ENCODE data around the gene NLGN4X.

DNA sequence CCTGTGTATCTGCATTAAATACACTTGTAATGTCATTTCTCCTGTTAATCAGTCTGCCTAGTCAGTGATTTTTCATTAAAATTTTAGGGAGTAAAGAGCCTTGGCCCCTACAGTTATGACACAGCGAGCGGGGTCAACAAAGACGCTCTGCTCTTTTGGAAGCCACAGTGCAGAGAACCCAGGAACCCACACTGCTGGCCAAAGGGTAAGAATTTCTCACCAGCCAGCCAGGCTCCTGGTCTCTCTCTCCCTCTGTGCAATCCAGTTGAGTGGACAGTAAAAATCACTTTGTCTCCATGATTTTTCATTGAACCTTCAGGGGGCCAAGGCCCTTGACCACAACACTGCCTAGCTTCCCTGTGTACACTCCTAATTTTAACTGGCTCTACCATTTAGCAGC, 52.8 kb downstream of the NLGN4X start:
- no peak for TF ChIP-seq RCOR1 (IDR thresholded peaks at IDR 0.05; ENCODE audit: low read depth, low read length)
- no peak for TF ChIP-seq POLR2A (IDR thresholded peaks at IDR 0.05; ENCODE audit: low read length)
- no peak for TF ChIP-seq CTCF (IDR thresholded peaks at IDR 0.05)
- TF ChIP-seq, protein P1, sequence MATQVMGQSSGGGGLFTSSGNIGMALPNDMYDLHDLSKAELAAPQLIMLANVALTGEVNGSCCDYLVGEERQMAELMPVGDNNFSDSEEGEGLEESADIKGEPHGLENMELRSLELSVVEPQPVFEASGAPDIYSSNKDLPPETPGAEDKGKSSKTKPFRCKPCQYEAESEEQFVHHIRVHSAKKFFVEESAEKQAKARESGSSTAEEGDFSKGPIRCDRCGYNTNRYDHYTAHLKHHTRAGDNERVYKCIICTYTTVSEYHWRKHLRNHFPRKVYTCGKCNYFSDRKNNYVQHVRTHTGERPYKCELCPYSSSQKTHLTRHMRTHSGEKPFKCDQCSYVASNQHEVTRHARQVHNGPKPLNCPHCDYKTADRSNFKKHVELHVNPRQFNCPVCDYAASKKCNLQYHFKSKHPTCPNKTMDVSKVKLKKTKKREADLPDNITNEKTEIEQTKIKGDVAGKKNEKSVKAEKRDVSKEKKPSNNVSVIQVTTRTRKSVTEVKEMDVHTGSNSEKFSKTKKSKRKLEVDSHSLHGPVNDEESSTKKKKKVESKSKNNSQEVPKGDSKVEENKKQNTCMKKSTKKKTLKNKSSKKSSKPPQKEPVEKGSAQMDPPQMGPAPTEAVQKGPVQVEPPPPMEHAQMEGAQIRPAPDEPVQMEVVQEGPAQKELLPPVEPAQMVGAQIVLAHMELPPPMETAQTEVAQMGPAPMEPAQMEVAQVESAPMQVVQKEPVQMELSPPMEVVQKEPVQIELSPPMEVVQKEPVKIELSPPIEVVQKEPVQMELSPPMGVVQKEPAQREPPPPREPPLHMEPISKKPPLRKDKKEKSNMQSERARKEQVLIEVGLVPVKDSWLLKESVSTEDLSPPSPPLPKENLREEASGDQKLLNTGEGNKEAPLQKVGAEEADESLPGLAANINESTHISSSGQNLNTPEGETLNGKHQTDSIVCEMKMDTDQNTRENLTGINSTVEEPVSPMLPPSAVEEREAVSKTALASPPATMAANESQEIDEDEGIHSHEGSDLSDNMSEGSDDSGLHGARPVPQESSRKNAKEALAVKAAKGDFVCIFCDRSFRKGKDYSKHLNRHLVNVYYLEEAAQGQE (IDR thresholded peaks at IDR 0.05), result no peak
- no peak for TF ChIP-seq ZNF302 (CRISPR knock-in tag; IDR thresholded peaks at IDR 0.05)
- no peak for TF ChIP-seq MAZ (IDR thresholded peaks at IDR 0.05; ENCODE audit: borderline replicate concordance, low read depth, low read length)
